Stimulated activated CD4-positive, alpha-beta T cell treated with anti-CD3 and anti-CD28 coated beads, Interleukin-12 subunit alpha, Interleukin-12 subunit beta, amount 100 ng/mL, for 48 hours (primary cell): Measurements from ENCODE around the gene TMEM50B.
A peak's percentile ranks its signal among the peaks of the same experiment; 100 is the strongest.
"Not testable (repeated sequence)": the region's sequence is repeated elsewhere in the genome, so short reads cannot be mapped to it uniquely, and the experiment has no call there.

ENCODE experiments used
- DNase-seq, 3 donors: peaks; one replicate each; pipeline ENCODE4 v3.0.0-alpha.2; 2020; ENCODE audit warnings: low read depth in 2 of 3, low spot score in 1 of 3

The TMEM50B gene

GRCh38 chr21:33479679-33480480 is at the start of gene TMEM50B:
TSS of gene TMEM50B (minus strand) at chr21:33479974. CDS start at chr21:33468885, 11,089 bp downstream.
- DNase-seq, result peak; percentile 92 to 97 (median 94)

GRCh38 chr21:33522953-33523349 is 43.2 kb upstream of the TMEM50B start:
- no peak for DNase-seq

GRCh38 chr21:33522297-33522952 is 42.7 kb upstream of the TMEM50B start:
- no peak for DNase-seq

GRCh38 chr21:33518899-33519298 is 39.1 kb upstream of the TMEM50B start:
- no peak for DNase-seq

GRCh38 chr21:33514229-33514628 is 34.5 kb upstream of the TMEM50B start:
- no peak for DNase-seq

GRCh38 chr21:33512481-33512880 is 32.7 kb upstream of the TMEM50B start:
- no peak for DNase-seq

GRCh38 chr21:33511639-33512038 is 31.9 kb upstream of the TMEM50B start:
- no peak for DNase-seq

- DNase-seq, result no peak
These were observed 31.1 kb upstream of the TMEM50B start for GRCh38 chr21:33510826-33511225.

GRCh38 chr21:33507003-33507402 is 27.2 kb upstream of the TMEM50B start:
- DNase-seq, result not testable (repeated sequence)

- no peak for DNase-seq
These were observed 26.1 kb upstream of the TMEM50B start for GRCh38 chr21:33505833-33506232.

- no peak for DNase-seq
These were observed 16.6 kb upstream of the TMEM50B start for GRCh38 chr21:33496345-33496744.

- DNase-seq, result no peak
These were observed 16.0 kb upstream of the TMEM50B start for GRCh38 chr21:33495743-33496142.

- DNase-seq, result no peak
These were observed 14.0 kb upstream of the TMEM50B start for GRCh38 chr21:33493756-33494155.

GRCh38 chr21:33492571-33492970 is 12.8 kb upstream of the TMEM50B start:
- no peak for DNase-seq

GRCh38 chr21:33491373-33492102 is 11.8 kb upstream of the TMEM50B start, which contains the start of gene DNAJC28:
TSS of gene DNAJC28 (minus strand) at chr21:33491716. CDS start at chr21:33489393, 2,323 bp downstream.
- peak; percentile 85 to 92 (median 90) for DNase-seq

GRCh38 chr21:33490991-33491372 is 11.2 kb upstream of the TMEM50B start:
- no peak for DNase-seq

- no peak for DNase-seq
These were observed 9.2 kb upstream of the TMEM50B start for GRCh38 chr21:33488936-33489335.

- no peak for DNase-seq
These were observed 8.2 kb upstream of the TMEM50B start for GRCh38 chr21:33487996-33488395.

GRCh38 chr21:33481314-33481943 is 1.7 kb upstream of the TMEM50B start:
- DNase-seq, result no peak

- no peak for DNase-seq
These were observed 818 bp upstream of the TMEM50B start for GRCh38 chr21:33480481-33481103.
